EH (cell line): ENCODE measurements around the gene PLA2G3.
"Not testable (repeated sequence)": the region's sequence is repeated elsewhere in the genome, so short reads cannot be mapped to it uniquely, and the experiment has no call there.

Source experiments
- DNase-seq: peaks from one replicate; pipeline ENCODE4 v3.0.0-alpha.2; 2015; ENCODE audit warnings: low read depth

Gene PLA2G3

DNA sequence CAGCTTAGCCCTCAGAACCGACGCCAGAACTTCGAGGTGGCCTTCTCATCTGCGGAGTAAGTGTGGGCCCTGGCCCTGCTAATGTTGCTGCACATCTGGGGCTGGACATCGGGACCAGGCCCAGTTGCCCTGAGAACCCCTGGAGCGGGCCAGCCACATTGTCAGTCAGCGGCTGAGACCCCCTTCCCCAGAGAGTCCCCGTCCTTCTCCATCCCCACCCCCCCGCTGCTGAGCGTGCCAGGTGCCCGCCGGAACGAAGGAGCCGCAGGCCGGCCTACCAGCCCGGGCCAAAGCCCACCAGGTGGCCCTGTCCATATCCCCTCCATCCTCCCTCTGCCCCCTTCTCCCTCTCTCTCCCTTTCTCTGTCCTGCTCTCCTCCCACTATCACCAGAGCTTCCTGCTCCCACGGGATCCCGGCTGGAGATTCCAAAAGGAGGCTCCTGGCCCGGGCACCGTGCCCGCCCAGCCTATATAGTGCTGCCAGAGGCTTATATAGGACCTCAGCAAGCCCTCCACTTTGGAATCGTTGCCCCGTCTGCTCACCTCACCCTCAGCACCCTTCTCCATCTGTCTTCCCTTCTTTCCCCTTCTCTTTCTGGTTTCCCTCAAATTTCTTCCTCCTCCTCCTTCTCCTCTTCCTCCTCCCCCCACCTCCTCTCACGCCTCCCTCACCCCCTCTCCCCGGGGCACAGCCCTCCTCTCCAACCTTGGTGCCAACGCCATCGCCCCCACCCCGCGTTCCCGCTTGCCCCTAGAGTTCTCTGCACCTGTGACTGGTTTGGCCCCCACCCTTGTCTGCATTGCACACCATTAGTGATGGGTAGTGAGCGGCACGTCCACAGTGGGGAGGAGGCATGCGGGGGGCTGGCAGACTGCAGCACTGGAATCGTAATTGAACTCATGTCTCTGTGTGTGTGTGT lies 40.2 kb downstream of the PLA2G3 start:
- DNase-seq = no peak

DNA sequence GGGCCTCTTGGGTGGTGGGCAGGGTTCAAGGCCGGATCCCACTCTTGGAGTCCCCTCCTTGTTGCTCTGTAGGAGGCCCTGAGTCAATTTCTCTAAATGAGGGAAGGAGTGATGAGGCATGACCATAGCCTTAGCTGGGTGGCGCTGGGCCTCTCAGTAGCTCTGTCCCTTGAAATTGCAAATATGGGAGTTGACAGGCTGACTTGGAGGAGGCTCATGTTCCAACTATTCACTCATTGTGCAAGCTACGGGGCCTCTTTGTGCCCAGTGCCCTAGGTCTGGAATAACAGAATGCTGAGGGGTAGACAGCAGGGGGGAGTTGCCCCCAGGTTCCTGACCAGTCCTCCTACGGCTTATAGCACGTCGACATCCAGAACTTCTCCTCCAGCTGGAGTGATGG lies 40.9 kb downstream of the PLA2G3 start:
- peak; percentile 44 for DNase-seq

DNA sequence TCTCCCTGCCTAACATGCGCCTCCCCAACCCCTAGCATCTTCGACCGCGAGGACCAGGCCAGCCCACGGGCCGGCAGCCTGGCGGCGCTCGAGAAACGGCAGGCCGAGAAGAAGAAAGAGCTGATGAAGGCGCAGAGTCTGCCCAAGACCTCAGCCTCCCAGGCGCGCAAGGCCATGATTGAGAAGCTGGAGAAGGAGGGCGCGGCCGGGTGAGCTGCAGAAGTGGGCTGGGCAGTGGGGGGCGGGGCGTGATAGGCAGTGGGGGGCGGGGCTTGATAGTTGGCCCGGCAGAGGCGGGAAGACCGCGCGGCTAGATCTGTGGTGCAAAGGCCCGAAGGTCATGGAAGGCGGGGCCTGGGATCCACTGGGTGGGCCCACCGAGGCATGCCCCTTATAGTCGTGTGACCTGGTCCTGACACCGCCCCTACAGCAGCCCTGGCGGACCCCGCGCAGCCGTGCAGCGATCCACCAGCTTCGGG lies 41.6 kb downstream of the PLA2G3 start:
- peak; percentile 27 for DNase-seq

DNA sequence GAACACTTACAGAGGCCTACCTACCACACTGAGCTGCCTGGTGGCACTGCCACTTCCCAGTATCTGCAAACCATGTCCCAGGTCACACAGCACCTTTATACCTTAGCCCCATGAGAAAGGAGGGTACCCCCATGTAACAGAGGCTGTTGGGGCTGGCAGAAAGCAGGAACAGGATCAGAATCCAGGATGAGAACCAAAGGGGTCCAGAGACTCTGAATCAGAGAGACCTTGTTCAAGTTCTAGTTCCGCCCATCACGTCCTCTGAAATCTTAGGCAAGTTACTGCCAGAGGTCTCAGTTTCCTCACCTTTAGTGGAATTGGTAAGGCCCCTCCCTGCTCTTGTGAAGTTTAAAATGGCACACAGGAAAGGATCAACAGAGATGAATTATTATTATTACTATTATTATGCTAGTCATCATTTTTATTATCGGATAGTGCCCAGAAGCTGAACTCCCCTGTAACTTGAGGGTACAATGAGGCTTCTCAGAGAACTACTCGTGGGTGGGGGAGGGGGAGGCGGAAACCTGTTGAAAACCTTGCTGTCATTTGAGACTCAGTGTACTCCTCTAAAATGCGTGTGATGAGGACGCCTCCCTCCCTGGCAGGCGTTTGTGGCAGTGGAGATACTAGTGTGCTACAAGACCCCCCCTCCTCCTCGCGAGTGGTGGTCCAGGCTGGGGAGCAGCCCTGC lies 42.2 kb downstream of the PLA2G3 start:
- no peak for DNase-seq

DNA sequence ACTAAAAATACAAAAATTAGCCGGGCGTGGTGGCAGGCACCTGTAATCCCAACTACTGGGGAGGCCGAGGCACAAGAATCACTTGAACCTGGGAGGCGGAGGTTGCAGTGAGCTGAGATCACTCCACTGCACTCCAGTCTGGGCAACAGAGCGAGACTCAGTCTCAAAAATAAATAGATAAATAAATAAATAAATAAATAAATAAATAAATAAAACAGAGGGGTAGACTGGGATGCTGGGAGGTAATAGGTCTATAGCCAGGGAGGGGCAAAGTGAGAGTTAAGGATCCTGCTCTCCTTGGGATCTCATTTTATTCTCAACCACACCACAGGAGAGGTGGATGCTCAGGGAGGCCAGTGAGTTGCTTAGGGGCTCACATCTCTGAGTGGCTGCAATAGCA lies 42.8 kb downstream of the PLA2G3 start:
- DNase-seq = not testable (repeated sequence)

DNA sequence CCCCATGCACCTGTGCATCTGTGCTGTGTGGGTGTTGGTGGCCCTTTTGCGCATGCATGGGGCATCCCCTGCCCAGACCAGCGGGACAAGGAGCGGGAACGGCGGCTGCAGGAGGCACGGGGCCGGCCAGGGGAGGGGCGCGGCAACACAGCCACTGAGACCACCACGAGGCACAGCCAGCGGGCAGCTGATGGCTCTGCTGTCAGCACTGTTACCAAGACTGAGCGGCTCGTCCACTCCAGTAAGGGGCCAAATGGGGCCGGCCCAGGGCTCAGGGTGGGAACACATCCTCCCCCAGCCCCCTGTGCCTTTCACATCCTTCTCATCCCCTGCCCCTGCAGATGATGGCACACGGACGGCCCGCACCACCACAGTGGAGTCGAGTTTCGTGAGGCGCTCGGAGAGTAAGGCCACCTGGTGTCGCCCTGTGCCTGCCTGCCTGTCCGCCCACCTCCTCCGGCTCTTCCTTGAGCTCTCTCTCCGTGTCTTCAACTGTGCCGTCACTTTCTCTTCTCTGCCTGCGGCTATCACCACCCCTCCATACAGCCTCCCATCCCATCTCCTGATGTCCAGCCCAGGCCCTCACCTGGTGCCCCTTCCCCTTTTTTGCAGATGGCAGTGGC lies 43.5 kb downstream of the PLA2G3 start:
- no peak for DNase-seq

DNA sequence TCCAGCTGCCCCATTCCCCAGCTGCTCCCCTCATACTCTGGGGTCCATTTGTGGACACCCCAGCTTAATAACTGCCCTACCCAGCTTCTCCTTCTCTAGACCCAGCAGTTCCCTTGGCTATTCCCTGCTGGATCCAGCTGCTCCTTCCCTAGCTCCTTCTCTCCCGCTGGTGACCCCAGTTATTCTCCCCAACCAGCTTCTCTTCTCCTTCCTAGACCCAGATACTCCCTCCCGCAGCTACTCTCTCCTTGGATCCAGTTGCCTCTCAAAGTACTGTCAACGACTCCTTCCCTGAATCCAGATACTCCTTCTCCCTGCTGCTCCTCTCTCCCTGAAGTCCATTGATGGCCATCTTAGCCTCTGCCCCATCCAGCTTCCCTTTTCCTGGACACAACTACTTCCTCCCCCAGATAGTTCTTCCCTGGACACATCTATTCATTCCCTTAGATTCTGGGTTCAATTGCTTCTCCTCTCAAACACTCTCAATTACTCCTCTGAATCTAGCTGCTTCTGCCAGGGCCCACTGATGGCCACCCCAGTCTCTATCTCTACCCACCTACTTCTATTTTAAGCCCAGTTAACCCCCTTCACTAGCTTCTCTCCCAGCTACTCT lies 44.6 kb downstream of the PLA2G3 start:
- no peak for DNase-seq

DNA sequence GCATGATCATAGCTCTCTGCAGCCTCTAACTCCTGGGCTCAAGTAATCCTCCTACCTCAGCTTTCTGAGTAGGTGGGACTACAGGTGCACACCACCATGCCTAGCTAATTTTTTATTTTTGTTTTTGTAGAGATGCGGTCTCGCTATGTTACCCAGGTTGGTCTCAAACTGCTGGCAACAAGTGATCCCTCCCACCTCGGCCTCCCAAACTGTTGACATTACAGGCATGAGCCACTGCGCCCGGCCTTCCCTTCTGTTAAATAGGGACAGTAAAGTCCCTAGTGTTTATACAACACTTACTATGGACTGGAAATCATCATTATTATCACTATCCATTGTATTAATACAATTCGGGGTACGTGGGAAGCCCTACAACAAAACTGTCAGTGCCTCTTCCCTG lies 45.6 kb downstream of the PLA2G3 start:
- DNase-seq = no peak

DNA sequence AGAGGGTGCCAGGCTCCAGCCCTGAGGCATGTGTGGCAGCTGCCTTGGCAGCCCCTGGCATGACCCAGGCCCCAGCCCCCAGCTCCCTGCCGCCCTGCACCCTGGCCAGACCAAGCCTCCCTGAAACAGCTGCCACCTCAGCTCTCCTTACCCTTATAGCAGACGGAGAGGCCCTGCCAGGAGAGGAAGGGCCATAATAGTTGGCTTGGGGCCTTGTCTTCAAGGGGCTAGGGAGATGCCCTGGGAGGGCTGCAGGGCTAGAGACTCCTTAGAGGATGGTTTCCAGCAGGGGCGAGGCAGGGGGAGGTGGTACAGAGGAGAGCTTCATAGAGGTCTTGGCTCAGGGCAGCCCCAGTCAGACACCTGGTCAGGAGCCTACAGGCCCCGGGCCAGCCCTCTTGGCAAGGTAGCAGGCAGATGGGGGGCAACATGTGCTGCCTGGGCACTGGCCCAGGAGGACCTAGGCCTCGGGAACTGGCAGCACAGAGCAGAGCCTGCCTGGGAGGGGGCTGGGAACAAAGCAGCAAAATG lies 46.2 kb downstream of the PLA2G3 start:
- DNase-seq = no peak

DNA sequence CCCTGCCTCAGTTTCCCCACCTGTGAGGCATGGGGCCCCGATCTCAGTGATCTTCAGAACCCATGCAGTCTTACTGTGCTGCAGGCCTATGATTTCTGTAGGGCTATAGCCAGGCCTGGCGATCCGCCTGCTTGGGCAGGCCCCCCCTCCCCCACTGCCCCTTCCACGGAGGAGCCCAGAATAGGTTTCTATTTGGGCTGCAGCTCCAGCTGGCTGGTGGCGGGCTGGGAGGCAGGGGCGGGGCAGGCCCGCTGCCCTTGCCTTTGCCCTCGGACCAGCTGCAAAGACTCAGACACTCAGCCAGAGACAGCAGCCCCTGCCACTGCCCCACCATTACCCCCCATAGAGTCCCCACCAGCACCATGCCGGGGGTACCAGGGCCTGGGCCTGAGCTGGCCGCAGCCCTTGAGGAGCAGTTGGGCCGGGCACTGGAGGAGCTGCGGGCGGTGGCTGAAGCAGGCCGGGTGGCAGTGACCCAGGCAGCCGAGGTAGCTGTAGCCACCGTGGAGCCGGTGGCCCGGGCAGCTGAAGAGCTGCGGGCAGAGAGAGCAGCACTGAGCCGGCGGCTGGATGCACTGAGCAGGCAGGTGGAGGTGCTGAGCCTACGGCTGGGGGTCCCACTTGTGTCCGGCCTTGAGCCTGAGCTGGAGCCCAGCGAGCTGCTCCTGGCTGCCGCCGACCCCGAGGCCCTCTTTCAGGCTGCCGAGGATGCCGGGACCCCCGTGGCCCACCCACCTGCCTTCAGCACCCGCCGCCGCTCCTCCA lies 47.0 kb downstream of the PLA2G3 start:
- DNase-seq = no peak

DNA sequence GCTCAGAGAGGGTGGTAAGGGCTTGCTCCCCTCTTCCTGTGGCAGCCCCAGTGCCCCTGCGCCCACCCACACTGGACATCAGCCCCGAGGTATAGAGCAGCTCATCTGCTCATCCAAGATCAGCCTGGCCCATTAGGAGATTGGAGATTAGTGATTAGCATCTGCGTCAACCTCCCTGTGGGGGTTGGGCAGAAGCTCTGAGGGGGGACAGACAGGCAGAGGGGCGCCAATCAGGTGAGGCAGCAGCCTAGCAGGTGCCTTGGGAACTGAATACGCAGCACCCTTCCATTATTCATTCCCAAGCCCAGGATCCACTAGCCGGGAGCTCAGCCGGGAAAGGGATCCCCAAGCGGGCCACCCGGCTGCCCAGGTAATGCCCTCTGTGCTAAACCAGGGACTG lies 48.1 kb downstream of the PLA2G3 start:
- no peak for DNase-seq

DNA sequence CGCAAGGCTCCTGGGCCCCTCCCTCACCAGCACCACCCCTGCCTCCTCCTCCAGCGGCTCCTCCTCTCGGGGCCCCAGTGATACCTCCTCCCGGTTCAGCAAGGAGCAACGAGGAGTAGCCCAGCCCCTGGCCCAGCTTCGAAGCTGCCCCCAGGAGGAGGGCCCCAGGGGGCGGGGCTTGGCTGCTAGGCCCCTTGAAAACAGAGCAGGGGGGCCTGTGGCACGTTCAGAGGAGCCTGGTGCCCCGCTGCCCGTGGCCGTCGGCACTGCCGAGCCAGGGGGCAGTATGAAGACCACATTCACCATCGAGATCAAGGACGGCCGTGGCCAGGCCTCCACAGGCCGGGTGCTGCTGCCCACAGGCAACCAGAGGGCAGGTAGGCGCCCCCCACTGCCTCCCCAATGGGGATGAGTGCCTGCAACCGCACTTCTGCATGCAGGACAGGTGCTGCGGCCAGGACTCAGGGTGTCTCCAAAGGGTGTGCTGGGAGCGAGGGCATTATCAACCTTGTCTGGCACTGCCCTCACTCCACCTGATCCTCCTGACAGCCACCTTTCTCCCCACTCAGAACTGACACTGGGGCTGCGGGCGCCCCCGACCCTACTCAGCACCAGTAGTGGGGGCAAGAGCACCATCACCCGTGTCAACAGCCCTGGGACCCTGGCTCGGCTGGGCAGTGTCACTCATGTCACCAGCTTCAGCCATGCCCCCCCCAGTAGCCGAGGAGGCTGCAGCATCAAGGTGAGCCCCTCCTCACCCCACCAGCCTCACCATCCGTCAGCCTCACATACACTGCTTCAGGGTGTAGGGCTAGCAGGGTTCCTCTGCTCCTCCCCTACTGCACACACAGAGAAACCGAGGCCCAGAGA lies 49.0 kb downstream of the PLA2G3 start:
- no peak for DNase-seq

DNA sequence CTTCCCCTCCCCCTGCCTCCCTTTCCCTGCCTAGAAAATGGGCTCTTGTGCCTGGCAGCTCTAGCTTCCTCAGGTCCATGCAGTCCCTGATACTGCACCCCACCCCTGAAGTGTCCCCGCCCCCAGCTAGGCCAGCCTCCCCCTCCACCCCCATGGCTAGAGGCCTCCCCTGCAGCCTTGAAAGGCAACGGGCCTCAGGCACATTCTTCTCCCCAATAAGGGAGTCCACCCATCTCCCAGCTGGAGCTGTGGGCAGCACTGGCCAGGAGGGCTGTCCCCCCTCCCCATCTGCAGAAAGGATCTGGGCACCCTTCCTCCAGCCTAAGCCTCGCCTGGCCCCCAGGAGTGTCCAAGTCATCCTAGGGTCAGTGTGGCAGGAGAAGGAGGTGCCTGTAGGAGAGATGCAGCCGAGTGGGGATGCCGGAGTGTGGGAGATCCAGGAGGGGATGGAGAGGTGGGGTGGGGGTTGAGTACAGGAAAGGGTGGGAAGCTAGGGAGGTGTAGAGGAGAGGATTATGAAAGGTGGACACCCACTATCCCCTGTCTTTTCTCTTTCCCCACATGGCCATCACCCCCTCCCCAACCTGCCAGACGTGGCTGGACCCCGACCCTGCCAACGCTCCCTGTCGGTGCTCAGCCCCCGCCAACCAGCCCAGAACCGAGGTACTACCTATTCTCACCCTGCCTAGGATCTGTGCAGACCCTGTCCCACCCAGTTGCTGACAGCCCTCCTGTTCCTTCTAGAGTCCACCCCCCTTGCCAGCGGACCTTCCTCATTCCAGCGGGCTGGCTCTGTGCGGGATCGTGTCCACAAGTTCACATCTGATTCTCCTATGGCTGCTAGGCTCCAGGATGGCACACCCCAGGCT lies 49.9 kb downstream of the PLA2G3 start:
- DNase-seq = peak; percentile 59

DNA sequence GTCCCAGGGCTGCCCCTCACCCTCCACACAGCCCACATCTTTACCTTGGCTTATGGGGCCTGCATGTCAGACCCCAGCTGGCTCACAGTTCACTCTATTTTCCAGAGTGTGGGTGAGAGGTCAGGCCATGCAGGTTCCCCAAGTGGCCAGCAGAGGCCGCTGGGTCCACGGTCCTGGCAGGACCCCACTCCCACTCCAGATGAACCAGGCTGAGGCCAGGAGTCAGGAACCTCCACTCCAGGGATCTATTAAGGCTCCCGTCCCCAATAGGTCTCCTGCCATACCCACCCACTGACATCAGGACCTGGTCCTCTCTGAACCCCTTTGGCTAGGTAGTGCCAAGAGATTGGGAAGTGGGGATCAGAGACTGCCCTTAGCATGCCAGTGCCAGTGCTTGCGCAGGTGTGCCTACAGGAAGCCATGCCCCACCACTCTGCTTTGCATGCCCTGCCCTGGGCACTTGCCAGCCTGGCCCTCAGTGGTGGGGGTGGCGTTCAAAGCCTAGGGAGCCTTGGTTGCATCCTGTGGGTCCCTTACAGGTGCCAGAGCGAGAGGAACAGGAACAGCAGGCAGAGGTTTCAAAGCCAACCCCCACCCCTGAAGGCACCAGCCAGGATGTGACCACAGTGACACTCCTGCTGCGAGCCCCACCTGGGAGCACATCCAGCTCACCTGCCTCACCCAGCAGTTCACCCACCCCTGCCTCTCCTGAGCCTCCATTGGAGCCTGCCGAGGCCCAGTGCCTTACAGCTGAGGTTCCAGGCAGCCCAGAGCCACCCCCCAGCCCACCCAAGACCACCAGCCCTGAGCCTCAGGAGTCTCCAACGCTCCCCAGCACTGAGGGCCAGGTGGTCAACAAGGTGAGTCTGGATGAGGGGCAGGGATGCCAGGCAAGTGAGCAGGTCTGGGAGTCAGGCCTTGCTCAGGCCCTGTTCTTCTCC lies 50.9 kb downstream of the PLA2G3 start:
- DNase-seq = peak; percentile 51

DNA sequence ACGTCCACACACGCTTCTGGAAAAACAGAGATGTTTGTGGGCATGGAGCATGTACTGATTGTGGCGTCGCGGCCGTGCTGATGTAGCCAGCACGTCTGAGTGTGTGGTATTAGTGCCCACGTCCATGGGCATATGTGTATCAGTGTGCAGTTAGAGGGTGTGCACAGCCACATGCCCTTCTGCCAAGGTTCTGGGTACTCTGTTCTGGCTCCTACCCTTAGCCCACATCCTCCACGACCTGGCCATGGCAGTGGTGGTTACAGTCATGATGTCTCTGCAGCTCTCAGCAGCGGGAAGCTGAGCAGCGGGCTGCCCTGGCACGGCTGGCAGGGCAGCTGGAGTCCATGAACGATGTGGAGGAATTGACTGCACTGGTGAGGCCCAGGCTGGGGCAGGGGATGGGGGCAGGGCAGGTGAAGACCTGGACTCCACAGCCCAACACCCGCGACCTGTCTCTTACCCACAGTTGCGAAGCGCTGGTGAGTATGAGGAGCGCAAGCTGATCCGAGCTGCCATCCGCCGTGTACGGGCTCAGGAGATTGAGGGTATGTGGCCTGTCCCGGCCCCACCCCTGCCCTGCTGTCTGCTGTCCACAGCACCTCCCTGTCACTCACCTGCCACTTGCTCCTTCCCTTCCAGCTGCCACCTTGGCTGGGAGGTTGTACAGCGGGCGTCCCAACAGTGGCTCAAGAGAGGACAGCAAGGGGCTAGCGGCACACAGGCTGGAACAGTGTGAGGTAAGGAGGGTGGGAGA lies 51.9 kb downstream of the PLA2G3 start:
- no peak for DNase-seq

DNA sequence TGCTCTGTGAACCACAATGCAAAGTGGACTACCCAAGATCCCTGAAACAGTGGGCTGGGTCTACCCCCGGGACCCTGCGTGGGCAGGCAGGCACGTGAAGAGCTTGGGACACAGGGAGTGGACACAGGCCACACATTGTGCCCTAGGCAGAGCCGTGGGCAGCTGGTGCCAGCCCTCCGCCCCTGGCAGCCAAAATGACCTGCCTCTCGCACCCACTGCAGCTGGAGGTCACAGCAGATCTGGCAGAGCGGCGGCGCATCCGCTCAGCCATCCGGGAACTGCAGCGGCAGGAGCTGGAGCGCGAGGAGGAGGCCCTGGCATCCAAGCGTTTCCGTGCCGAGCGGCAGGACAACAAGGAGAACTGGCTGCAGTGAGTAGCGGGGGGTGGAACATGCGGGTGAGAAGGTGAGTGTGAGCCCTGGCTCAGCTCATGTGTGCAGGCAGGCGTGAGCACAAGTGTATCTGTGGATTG lies 52.5 kb downstream of the PLA2G3 start:
- no peak for DNase-seq

DNA sequence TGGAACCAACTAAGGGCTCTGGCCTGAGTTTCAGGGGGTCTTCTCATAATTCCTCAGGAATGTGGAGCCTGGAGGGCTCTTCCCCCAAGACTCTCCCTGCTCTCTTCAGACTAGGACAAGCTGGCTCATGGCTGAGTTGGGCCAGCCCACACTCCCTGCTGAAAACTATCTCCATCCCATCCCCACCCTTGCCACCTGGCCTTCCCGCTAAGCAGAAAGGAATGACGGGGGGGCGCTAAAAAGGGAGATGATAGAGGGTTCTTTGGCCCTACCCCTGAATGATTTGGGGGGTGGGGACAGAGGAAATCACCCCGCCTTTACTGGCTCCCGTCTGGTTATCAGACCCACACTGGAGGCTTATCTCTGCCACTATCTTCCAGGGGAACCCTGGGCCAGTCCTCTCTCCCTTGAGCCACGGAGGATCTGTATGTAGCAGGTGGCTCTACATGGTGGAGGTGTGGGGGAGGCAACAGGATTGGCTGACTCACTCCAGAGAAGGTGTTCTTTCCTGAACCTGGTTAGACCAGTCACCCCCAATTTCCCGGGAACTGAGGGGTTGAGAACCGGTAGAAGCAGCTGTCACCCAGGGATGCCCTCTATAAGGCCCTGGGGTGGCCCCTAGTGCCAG lies 53.5 kb downstream of the PLA2G3 start:
- DNase-seq = no peak
